ENCODE results near the gene HRAS.
A peak's percentile ranks its signal among the peaks of the same experiment; 100 is the strongest.

HRAS gene

GRCh38 chr11:514606-515005 is 20.8 kb downstream of the HRAS start:
- DNase-seq (ENCODE audit: low read depth in 1 of 2, low spot score in 1 of 2), result no peak

GRCh38 chr11:512761-513595 is 22.4 kb downstream of the HRAS start:
- DNase-seq (ENCODE audit: low read depth in 1 of 2, low spot score in 1 of 2), result no peak

GRCh38 chr11:508956-509355 is 26.4 kb downstream of the HRAS start:
- DNase-seq (ENCODE audit: low read depth in 1 of 2, low spot score in 1 of 2), result no peak

GRCh38 chr11:507727-508515 is 27.5 kb downstream of the HRAS start:
- DNase-seq (ENCODE audit: low read depth in 1 of 2, low spot score in 1 of 2), result no peak

- peak; percentile 99 to 100 for DNase-seq (ENCODE audit: low read depth in 1 of 2, low spot score in 1 of 2)
Measured at GRCh38 chr11:506995-507726, 28.2 kb downstream of the HRAS start, which contains the start of gene RNH1. RNH1 (minus strand) TSS chr11:507242; CDS start chr11:502162, 5,080 bp downstream.

- DNase-seq (ENCODE audit: low read depth in 1 of 2, low spot score in 1 of 2), result peak; percentile 94 to 97
Measured at GRCh38 chr11:506238-506994, 29.0 kb downstream of the HRAS start.

GRCh38 chr11:504994-505344 is 30.4 kb downstream of the HRAS start:
- DNase-seq (ENCODE audit: low read depth in 1 of 2, low spot score in 1 of 2), result no peak

- no peak for DNase-seq (ENCODE audit: low read depth in 1 of 2, low spot score in 1 of 2)
Measured at GRCh38 chr11:504053-504993, 31.1 kb downstream of the HRAS start.

- no peak for DNase-seq (ENCODE audit: low read depth in 1 of 2, low spot score in 1 of 2)
Measured at GRCh38 chr11:503179-503981, 32.0 kb downstream of the HRAS start.

GRCh38 chr11:502288-503178 is 32.8 kb downstream of the HRAS start:
- DNase-seq (ENCODE audit: low read depth in 1 of 2, low spot score in 1 of 2), result no peak

GRCh38 chr11:501683-502287 is 33.6 kb downstream of the HRAS start:
- DNase-seq (ENCODE audit: low read depth in 1 of 2, low spot score in 1 of 2), result no peak

- DNase-seq (ENCODE audit: low read depth in 1 of 2, low spot score in 1 of 2), result no peak
Measured at GRCh38 chr11:501001-501682, 34.2 kb downstream of the HRAS start.

GRCh38 chr11:499201-500076 is 35.9 kb downstream of the HRAS start:
- no peak for DNase-seq (ENCODE audit: low read depth in 1 of 2, low spot score in 1 of 2)

GRCh38 chr11:498297-499181 is 36.8 kb downstream of the HRAS start:
- DNase-seq (ENCODE audit: low read depth in 1 of 2, low spot score in 1 of 2), result no peak

Measured in activated CD4-positive, alpha-beta T cell treated with anti-CD3 and anti-CD28 coated beads, Interleukin-2, amount 50 U/mL, for 24 hours (primary cell).